DMS114 treated with DMSO at 0.1 percent for 48 hours (cell line): ENCODE measurements around the gene C11orf58.

ENCODE experiments used
- DNase-seq: peaks from one replicate; lab custom pipeline; 2025; ENCODE audit not compliant: unreplicated experiment; lab: John Stamatoyannopoulos, UW

C11orf58 gene

GRCh38 chr11:16801288-16801980 lies 63.0 kb downstream of the C11orf58 start:
- no peak for DNase-seq

GRCh38 chr11:16804104-16804947 lies 65.9 kb downstream of the C11orf58 start:
- DNase-seq, result no peak

- DNase-seq, result no peak
Measured at GRCh38 chr11:16805938-16806337, 67.5 kb downstream of the C11orf58 start.

GRCh38 chr11:16806791-16807190 lies 68.3 kb downstream of the C11orf58 start:
- no peak for DNase-seq

- no peak for DNase-seq
Measured at GRCh38 chr11:16807306-16807705, 68.9 kb downstream of the C11orf58 start.
